Tibial nerve (tissue), 4 donors: Measurements from ENCODE around the gene RRP1B. TPM values are rescaled to one million over a fixed set of nuclear protein-coding genes. Genes with fewer than 3 reads are reported as not detected.
"Not testable (repeated sequence)": the region's sequence is repeated elsewhere in the genome, so short reads cannot be mapped to it uniquely, and the experiment has no call there.

ENCODE experiments used
- DNase-seq, 2 donors: peaks; one replicate each; pipeline ENCODE4 v3.0.0-alpha.2; 2019; ENCODE audit warnings: low spot score in 2 of 2
- H3K27ac ChIP-seq, 4 donors: fragments of 200-600 bp; sonication (generic) in 3 of 4; one replicate each; pipeline ENCODE4 v1.5.1; 2017 to 2019; ENCODE audit warnings: mild to moderate bottlenecking in 1 of 4
- H3K27me3 ChIP-seq, 2 donors: fragments of 200-600 bp; sonication (generic) in 1 of 2; one replicate each; pipeline versions ENCODE4 v1.5.1 to v1.6.0; 2017 to 2019
- H3K36me3 ChIP-seq, 3 donors: fragments of 200-600 bp; sonication (generic); one replicate each; pipeline ENCODE4 v1.5.1; 2018 to 2019
- H3K4me1 ChIP-seq, 4 donors: fragments of 200-600 bp; sonication (generic) in 3 of 4; one replicate each; pipeline ENCODE4 v1.5.1; 2017 to 2019
- H3K4me3 ChIP-seq, 4 donors: fragments of 200-600 bp; sonication (generic) in 3 of 4; one replicate each; pipeline ENCODE4 v1.5.1; 2017 to 2019; ENCODE audit warnings: mild to moderate bottlenecking in 1 of 4, moderate library complexity in 1 of 4
- H3K9me3 ChIP-seq, 4 donors: fragments of 200-600 bp; sonication (generic) in 3 of 4; one replicate each; pipeline ENCODE4 v1.5.1; 2017 to 2019
- EP300 ChIP-seq, 2 donors: sonication (generic); formaldehyde crosslinking; IDR thresholded peaks; one replicate each; pipeline ENCODE4 v1.6.1; 2017; ENCODE audit warnings: antibody characterized with exemption in 2 of 2, mild to moderate bottlenecking in 1 of 2
- POLR2A ChIP-seq, 2 donors: fragments of 450-650 bp; IDR thresholded peaks; one replicate each; pipeline ENCODE4 v1.6.1; 2017; ENCODE audit warnings: antibody characterized with exemption in 2 of 2, mild to moderate bottlenecking in 2 of 2, moderate library complexity in 2 of 2
- WGBS, 2 donors: methylation state at CpG; one replicate each; pipeline ENCODE4 v1.1.5; 2018; 5-methylcytosine and 5-hydroxymethylcytosine counted together
- total RNA-seq, 4 donors: library from RNA; depleted of rRNA; stranded (reverse); fragments of >200 nt; gene quantifications; one replicate each; pipeline ENCODE4 v1.1.0, GENCODE V29; 2016
- TF ChIP-seq, protein P1 (sequence below), 5 experiments: fragments of 200-600 bp in 3 of 5; fragments of 450-650 bp in 2 of 5; sonication (generic) in 3 of 5; IDR thresholded peaks; one replicate each; pipeline ENCODE4 v1.5.1; 2016 to 2019; ENCODE audit warnings: antibody characterized with exemption in 5 of 5, mild to moderate bottlenecking in 3 of 5, moderate library complexity in 2 of 5

Gene RRP1B
- total RNA-seq, 4 donors from 2014 or later, result 21.4 to 29.4 (median 25.5) TPM

DNA sequence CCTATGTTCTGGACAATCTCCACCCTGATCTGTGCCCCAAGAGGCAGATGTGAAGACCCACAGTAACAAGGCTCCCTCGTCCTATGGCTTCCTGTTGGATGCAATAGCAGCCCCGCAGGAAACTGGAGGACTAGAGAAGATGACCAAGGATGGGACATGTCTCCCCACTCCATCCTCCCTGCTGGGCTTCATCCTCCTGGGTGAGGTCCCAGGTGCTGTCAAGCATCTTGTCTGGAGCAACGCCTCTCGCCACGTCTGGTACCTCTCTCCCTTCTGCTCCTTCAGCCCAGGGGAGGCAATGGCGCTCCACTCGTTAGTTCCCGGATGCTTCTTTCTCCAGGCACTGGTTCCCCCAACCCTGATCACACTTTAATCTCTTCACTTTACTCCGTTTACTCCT is 11.2 kb upstream of the RRP1B start:
- Histone ChIP-seq H3K36me3 (no peaks in the 10 kb centered on the region), H3K4me3 (no peak overlapping the region), H3K4me1 (peaks cover 0 to 21% (median 4%) of the 10 kb centered on the region in 4 donors), H3K27ac (no peak overlapping the region), H3K9me3 (no peaks in the 10 kb centered on the region), H3K27me3 (no peaks in the 10 kb centered on the region)
- DNase-seq, result no peak
- WGBS, 2 donors, result 73 to 82% methylated on average over 9 of the region's 9 CpGs
- TF ChIP-seq EP300 (IDR thresholded peaks at IDR 0.05) (no peak), POLR2A (IDR thresholded peaks at IDR 0.05) (no peak)
- TF ChIP-seq, protein P1, sequence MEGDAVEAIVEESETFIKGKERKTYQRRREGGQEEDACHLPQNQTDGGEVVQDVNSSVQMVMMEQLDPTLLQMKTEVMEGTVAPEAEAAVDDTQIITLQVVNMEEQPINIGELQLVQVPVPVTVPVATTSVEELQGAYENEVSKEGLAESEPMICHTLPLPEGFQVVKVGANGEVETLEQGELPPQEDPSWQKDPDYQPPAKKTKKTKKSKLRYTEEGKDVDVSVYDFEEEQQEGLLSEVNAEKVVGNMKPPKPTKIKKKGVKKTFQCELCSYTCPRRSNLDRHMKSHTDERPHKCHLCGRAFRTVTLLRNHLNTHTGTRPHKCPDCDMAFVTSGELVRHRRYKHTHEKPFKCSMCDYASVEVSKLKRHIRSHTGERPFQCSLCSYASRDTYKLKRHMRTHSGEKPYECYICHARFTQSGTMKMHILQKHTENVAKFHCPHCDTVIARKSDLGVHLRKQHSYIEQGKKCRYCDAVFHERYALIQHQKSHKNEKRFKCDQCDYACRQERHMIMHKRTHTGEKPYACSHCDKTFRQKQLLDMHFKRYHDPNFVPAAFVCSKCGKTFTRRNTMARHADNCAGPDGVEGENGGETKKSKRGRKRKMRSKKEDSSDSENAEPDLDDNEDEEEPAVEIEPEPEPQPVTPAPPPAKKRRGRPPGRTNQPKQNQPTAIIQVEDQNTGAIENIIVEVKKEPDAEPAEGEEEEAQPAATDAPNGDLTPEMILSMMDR (IDR thresholded peaks at IDR 0.05), result no peak

DNA sequence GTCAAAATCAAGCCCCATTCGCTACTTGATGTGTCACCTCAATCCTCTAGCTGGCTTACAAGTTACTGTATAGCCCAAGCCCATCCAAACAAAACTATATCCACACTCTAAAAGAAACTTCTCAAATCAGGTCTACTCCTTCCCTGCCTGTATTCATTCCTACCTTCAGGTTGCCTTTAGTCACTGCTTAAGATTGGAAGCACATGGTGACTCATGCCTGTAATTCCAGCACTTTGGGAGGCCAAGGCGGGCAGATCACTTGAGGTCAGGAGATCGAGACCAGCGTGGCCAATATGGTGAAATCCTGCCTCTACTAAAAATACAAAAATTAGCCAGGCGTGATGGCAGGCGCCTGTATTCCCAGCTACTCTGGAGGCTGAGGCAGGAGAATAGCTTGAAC is 7.4 kb upstream of the RRP1B start:
- H3K27ac ChIP-seq, DNase-seq, H3K9me3 ChIP-seq, H3K27me3 ChIP-seq, H3K36me3 ChIP-seq, H3K4me3 ChIP-seq, H3K4me1 ChIP-seq: not testable (repeated sequence)
- 96 to 97% methylated on average over 6 of the region's 6 CpGs for WGBS, 2 donors

DNA sequence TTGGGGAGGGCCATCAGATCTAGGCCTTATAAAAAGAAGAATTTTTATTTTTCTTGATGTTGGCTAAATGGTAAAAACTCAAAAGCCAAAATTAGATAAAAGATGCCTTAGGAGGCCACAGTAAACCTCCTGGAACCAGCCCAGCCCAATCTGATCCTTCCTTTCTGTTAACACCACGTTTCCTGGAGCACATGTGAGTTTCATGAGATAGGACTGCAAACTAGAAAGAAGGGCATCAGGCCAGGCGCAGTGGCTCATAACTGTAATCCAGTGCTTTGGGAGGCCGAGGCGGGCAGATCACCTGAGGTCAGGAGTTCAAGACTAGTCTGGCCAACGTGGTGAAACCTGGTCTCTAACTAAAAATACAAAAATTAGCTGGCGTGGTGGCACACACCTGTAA is 6.7 kb upstream of the RRP1B start:
- 79 to 80% methylated on average over 6 of the region's 6 CpGs for WGBS, 2 donors
- H3K27ac ChIP-seq, result no peak overlapping the region
- peaks cover 0 to 5% (median 0%) of the 10 kb centered on the region in 3 donors for H3K36me3 ChIP-seq
- TF ChIP-seq, protein P1 (IDR thresholded peaks at IDR 0.05), result no peak
- no peak for TF ChIP-seq POLR2A (IDR thresholded peaks at IDR 0.05)
- no peak for TF ChIP-seq EP300 (IDR thresholded peaks at IDR 0.05)
- peaks cover 0 to 2% (median 0%) of the 10 kb centered on the region in 4 donors for H3K4me1 ChIP-seq
- no peak for DNase-seq
- H3K9me3 ChIP-seq, result no peaks in the 10 kb centered on the region
- H3K27me3 ChIP-seq, result no peaks in the 10 kb centered on the region
- no peak overlapping the region for H3K4me3 ChIP-seq

DNA sequence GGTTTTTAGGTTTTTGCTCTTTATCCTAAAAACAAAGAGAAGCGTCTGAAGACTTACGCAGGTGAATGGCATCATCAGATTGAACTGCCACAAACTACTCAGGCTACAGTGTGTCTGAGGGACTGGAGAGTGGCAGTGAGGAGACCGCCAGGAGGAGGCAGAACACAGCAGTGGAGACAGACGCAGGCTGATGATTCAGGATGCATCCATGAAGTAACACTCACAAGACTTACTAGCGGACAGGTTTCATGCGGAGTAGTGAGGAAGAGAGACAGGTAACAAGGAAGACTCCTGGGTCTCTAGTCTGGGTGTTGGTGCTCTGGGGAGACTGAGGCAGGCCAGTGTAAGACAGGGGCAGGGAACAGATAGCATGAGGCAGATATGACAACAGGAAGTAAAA is 5.7 kb upstream of the RRP1B start:
- H3K4me1 ChIP-seq, result peaks cover 0 to 9% (median 1%) of the 10 kb centered on the region in 4 donors
- peaks cover 0 to 5% (median 0%) of the 10 kb centered on the region in 3 donors for H3K36me3 ChIP-seq
- no peak for DNase-seq
- no peak for TF ChIP-seq POLR2A (IDR thresholded peaks at IDR 0.05)
- TF ChIP-seq, protein P1 (IDR thresholded peaks at IDR 0.05), result no peak
- no peak for TF ChIP-seq EP300 (IDR thresholded peaks at IDR 0.05)
- 91 to 92% methylated on average over 6 of the region's 6 CpGs for WGBS, 2 donors
- H3K9me3 ChIP-seq, result no peaks in the 10 kb centered on the region
- no peak overlapping the region for H3K27ac ChIP-seq
- H3K4me3 ChIP-seq, result no peak overlapping the region
- H3K27me3 ChIP-seq, result no peaks in the 10 kb centered on the region

DNA sequence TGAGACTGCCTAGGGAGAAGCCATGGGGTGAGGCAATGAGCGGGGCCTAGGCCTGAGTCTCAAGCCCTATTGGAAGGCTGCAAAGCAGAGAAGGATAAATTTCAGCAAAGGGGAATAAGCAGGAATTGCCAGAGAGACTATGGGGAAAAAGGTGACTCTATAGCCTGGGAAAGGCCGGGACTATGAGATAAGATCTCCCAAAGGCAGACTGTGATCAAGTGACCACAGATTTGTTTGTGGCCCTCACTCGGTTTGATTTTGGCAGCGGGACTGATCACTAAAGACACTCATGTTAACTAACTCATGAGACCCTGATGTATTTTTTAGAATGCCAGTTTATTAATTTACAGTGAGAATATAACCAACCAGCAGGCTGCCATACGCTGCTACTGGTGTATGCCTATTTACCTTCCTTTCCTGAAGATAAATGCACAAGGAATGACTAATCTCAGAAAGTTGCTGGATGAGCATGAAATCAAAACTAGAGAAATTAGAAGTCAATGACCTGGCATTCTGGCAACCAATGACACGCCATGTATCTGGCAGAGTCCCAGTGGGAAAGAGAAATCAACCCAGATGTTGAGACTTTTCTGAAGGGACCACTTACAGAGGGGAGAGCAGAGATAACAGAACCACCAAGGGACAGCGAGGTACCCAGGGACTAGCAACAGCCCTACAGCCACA is 4.4 kb upstream of the RRP1B start:
- Histone ChIP-seq H3K4me1 (peaks cover 0 to 15% (median 6%) of the 10 kb centered on the region in 4 donors), H3K9me3 (no peaks in the 10 kb centered on the region), H3K4me3 (no peak overlapping the region), H3K27me3 (no peaks in the 10 kb centered on the region), H3K36me3 (peaks cover 0 to 5% (median 0%) of the 10 kb centered on the region in 3 donors), H3K27ac (no peak overlapping the region)
- DNase-seq, result no peak
- 84 to 87% methylated on average over 7 of the region's 7 CpGs for WGBS, 2 donors
- no peak for TF ChIP-seq EP300 (IDR thresholded peaks at IDR 0.05)
- TF ChIP-seq POLR2A (IDR thresholded peaks at IDR 0.05), result no peak
- TF ChIP-seq, protein P1 (IDR thresholded peaks at IDR 0.05), result no peak
